ENCODE data around the gene KAT8. TPM values are rescaled to one million over a fixed set of nuclear protein-coding genes. Genes with fewer than 3 reads are reported as not detected.

KAT8 gene
- total and polyA plus RNA-seq, 10 of the 15 experiments (the other 5 are each of a cell fraction or from before 2014, with no cell fraction given), result 5.5 to 55.8 (median 39.6) TPM

DNA sequence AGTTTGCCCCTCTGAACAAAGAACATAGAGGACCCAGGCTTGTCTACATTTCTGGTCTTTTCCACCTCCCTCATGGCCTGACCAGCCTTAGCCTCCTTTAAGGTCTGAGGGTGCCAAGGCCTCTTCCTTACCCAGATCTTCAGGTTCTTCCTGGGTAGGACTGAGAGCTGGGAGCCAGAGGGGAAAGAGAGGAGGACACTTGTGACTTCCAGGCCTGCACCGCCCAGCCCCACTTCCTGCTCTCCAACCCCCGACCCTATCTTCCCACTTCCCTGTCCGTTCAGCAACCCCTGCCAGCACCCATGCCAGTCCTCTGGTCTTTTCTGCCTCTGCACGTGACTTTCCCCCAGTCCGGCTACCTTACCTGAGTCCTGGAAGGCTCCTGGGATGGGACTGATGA, 31.9 kb downstream of the KAT8 start (continued):
- TF ChIP-seq, protein P1, sequence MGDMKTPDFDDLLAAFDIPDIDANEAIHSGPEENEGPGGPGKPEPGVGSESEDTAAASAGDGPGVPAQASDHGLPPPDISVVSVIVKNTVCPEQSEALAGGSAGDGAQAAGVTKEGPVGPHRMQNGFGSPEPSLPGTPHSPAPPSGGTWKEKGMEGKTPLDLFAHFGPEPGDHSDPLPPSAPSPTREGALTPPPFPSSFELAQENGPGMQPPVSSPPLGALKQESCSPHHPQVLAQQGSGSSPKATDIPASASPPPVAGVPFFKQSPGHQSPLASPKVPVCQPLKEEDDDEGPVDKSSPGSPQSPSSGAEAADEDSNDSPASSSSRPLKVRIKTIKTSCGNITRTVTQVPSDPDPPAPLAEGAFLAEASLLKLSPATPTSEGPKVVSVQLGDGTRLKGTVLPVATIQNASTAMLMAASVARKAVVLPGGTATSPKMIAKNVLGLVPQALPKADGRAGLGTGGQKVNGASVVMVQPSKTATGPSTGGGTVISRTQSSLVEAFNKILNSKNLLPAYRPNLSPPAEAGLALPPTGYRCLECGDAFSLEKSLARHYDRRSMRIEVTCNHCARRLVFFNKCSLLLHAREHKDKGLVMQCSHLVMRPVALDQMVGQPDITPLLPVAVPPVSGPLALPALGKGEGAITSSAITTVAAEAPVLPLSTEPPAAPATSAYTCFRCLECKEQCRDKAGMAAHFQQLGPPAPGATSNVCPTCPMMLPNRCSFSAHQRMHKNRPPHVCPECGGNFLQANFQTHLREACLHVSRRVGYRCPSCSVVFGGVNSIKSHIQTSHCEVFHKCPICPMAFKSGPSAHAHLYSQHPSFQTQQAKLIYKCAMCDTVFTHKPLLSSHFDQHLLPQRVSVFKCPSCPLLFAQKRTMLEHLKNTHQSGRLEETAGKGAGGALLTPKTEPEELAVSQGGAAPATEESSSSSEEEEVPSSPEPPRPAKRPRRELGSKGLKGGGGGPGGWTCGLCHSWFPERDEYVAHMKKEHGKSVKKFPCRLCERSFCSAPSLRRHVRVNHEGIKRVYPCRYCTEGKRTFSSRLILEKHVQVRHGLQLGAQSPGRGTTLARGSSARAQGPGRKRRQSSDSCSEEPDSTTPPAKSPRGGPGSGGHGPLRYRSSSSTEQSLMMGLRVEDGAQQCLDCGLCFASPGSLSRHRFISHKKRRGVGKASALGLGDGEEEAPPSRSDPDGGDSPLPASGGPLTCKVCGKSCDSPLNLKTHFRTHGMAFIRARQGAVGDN (IDR thresholded peaks at IDR 0.05), result no peak
- TF ChIP-seq SREBF1 (IDR thresholded peaks at IDR 0.05; ENCODE audit: low read length), result no peak
- no peak for TF ChIP-seq BACH1 (IDR thresholded peaks at IDR 0.05; ENCODE audit: borderline replicate concordance)
- TF ChIP-seq NFXL1 (IDR thresholded peaks at IDR 0.05; ENCODE audit: borderline replicate concordance), result no peak
- no peak for TF ChIP-seq CREM (IDR thresholded peaks at IDR 0.05; ENCODE audit: low read depth)
- TF ChIP-seq, protein P2, sequence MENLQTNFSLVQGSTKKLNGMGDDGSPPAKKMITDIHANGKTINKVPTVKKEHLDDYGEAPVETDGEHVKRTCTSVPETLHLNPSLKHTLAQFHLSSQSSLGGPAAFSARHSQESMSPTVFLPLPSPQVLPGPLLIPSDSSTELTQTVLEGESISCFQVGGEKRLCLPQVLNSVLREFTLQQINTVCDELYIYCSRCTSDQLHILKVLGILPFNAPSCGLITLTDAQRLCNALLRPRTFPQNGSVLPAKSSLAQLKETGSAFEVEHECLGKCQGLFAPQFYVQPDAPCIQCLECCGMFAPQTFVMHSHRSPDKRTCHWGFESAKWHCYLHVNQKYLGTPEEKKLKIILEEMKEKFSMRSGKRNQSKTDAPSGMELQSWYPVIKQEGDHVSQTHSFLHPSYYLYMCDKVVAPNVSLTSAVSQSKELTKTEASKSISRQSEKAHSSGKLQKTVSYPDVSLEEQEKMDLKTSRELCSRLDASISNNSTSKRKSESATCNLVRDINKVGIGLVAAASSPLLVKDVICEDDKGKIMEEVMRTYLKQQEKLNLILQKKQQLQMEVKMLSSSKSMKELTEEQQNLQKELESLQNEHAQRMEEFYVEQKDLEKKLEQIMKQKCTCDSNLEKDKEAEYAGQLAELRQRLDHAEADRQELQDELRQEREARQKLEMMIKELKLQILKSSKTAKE (IDR thresholded peaks at IDR 0.05; ENCODE audit: low read depth, poor library complexity, severe bottlenecking), result no peak
- TF ChIP-seq NBN (IDR thresholded peaks at IDR 0.05), result no peak

All from GM12878 (cell line).